AG09309 (cell line): ENCODE measurements around the gene DLG2.

Source experiments
- DNase-seq: peaks from one replicate; pipeline ENCODE4 v3.0.0-alpha.2; 2010; ENCODE audit warnings: low read depth
- H3K4me3 ChIP-seq: 2 replicates; pipeline ENCODE4 v1.5.1; 2011; ENCODE audit warnings: mild to moderate bottlenecking, low read depth, low read length, moderate library complexity; ENCODE audit not compliant: control insufficient read depth
- CTCF ChIP-seq: IDR thresholded peaks from 2 replicates; pipeline ENCODE4 v1.5.1; 2011; ENCODE audit warnings: mild to moderate bottlenecking, low read depth, low read length, inconsistent platforms; ENCODE audit not compliant: insufficient read depth, control insufficient read depth; ENCODE audit errors: missing control alignments

Gene DLG2

GRCh38 chr11:84173078-84173477, 1454.1 kb downstream of the DLG2 start:
- no peak overlapping the region for H3K4me3 ChIP-seq
- no peak for TF ChIP-seq CTCF

GRCh38 chr11:84165139-84165538, 1462.0 kb downstream of the DLG2 start:
- TF ChIP-seq CTCF, result no peak
- no peak overlapping the region for H3K4me3 ChIP-seq
- DNase-seq, result no peak

More at GRCh38 chr11:84173078-84173477, 1454.1 kb downstream of the DLG2 start:
- no peak for DNase-seq

DNA sequence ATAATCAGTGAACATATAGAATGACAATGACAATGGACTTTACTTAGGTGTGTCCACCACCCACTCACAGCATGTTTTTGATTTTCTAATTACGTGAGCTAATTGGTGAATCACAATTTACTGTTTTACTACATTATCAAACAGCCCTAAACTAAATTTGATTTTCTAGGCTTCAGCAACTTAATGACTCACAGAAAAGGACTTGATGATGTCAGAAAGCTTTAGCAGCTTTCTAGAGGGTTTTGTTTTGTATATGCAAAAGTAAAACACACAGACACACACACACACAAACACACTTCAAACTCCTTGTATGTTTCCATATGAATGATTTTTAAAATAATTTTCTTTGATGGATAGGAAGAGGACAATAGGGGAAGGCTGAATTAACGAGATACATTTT, 1462.4 kb downstream of the DLG2 start:
- TF ChIP-seq CTCF, result no peak
- DNase-seq, result no peak
- H3K4me3 ChIP-seq, result no peak overlapping the region

DNA sequence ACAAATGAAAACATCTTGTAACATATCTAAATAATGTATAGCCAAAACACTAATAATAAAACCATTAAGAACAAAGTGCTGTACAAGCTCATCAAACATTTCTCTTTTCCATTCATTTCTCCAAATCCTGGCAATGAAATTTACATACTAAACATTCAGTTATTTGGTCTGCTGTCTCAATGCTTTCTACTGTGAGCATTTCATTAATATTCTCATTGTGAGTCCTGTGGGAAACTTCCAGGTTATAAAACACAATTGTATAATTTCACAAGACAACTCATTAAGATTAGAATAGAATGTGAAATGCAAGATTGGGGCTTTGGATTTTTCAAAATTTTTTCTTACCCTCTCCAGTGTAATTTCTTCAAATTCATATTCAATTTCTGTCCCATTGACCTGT, 1464.0 kb downstream of the DLG2 start:
- no peak for TF ChIP-seq CTCF
- no peak overlapping the region for H3K4me3 ChIP-seq
- no peak for DNase-seq

- DNase-seq, result no peak
- no peak overlapping the region for H3K4me3 ChIP-seq
- TF ChIP-seq CTCF, result no peak
Observed at GRCh38 chr11:84157639-84158038, 1469.5 kb downstream of the DLG2 start.

GRCh38 chr11:84146826-84147225, 1480.3 kb downstream of the DLG2 start:
- DNase-seq, result no peak
- H3K4me3 ChIP-seq, result no peak overlapping the region
- TF ChIP-seq CTCF, result no peak

- H3K4me3 ChIP-seq, result no peak overlapping the region
- no peak for DNase-seq
- TF ChIP-seq CTCF, result no peak
Observed at GRCh38 chr11:84145616-84146185, 1481.4 kb downstream of the DLG2 start.
